ENCODE results near the gene CDPF1. TPM values are rescaled to one million over a fixed set of nuclear protein-coding genes. Genes with fewer than 3 reads are reported as not detected.
"Not testable (repeated sequence)": the region's sequence is repeated elsewhere in the genome, so short reads cannot be mapped to it uniquely, and the experiment has no call there.

Gene CDPF1
- total RNA-seq, 2 experiments from 2014 or later, result 9.5 to 11.2 TPM

GRCh38 chr22:46286941-46287872, 37.1 kb upstream of the CDPF1 start:
- ChIA-PET POLR2A (interaction anchor here (1.1 kb wide), 1 partner anchor 20 kb away, joined by 5 read pairs; the partner anchor contains the start of gene TTC38), CTCF (no interaction called here)

- ChIA-PET POLR2A (interaction anchor here (0.6 kb wide), 1 partner anchor 10 kb away, joined by 3 read pairs; no protein-coding TSS in a partner anchor), CTCF (interaction anchor here (0.7 to 1.2 kb wide), 2 partner anchors 35 to 280 kb away, joined by 3 read pairs; no protein-coding TSS in a partner anchor)
Measured at GRCh38 chr22:46286006-46286405, 35.9 kb upstream of the CDPF1 start.

GRCh38 chr22:46281866-46282678, 32.0 kb upstream of the CDPF1 start:
- POLR2A ChIA-PET, result no interaction called here
- CTCF ChIA-PET, result no interaction called here

GRCh38 chr22:46280999-46281623, 31.0 kb upstream of the CDPF1 start:
- CTCF ChIA-PET, result interaction anchor here (1.4 kb wide), 1 partner anchor 12 kb away, joined by 6 read pairs; no protein-coding TSS in a partner anchor

GRCh38 chr22:46280063-46280817, 30.1 kb upstream of the CDPF1 start:
- POLR2A ChIA-PET, result interaction anchor here (0.9 kb wide), 1 partner anchor 16 kb away, joined by 3 read pairs; no protein-coding TSS in a partner anchor
- CTCF ChIA-PET, result interaction anchor here (1.0 to 1.4 kb wide), 2 partner anchors 12 to 128 kb away, joined by 4 to 6 read pairs; no protein-coding TSS in a partner anchor

More at GRCh38 chr22:46280999-46281623, 31.0 kb upstream of the CDPF1 start:
- POLR2A ChIA-PET, result interaction anchor here (0.6 to 0.9 kb wide), 2 partner anchors 13 to 15 kb away, joined by 3 to 5 read pairs; no protein-coding TSS in a partner anchor

- POLR2A ChIA-PET, result no interaction called here
- CTCF ChIA-PET, result interaction anchor here (1.0 to 1.4 kb wide), 2 partner anchors 10 to 127 kb away, joined by 4 read pairs; no protein-coding TSS in a partner anchor
Measured at GRCh38 chr22:46278656-46279645, 28.9 kb upstream of the CDPF1 start.

GRCh38 chr22:46276563-46276962, 26.5 kb upstream of the CDPF1 start:
- ChIA-PET POLR2A (no interaction called here), CTCF (no interaction called here)

GRCh38 chr22:46275455-46276122, 25.5 kb upstream of the CDPF1 start:
- CTCF ChIA-PET, result no interaction called here
- POLR2A ChIA-PET, result no interaction called here

GRCh38 chr22:46274381-46274780, 24.3 kb upstream of the CDPF1 start:
- CTCF ChIA-PET, result no interaction called here
- POLR2A ChIA-PET, result no interaction called here

GRCh38 chr22:46273432-46274148, 23.5 kb upstream of the CDPF1 start:
- ChIA-PET POLR2A (no interaction called here), CTCF (no interaction called here)

GRCh38 chr22:46272762-46273431, 22.8 kb upstream of the CDPF1 start:
- CTCF ChIA-PET, result no interaction called here
- POLR2A ChIA-PET, result no interaction called here

GRCh38 chr22:46272196-46272595, 22.1 kb upstream of the CDPF1 start:
- POLR2A ChIA-PET, result no interaction called here
- CTCF ChIA-PET, result no interaction called here

- ChIA-PET CTCF (interaction anchor here (0.7 to 1.5 kb wide), 2 partner anchors 11 to 233 kb away, joined by 3 to 6 read pairs; no protein-coding TSS in a partner anchor), POLR2A (interaction anchor here (1.4 kb wide), 1 partner anchor 27 kb away, joined by 3 read pairs; the partner anchor contains the start of gene GTSE1)
Measured at GRCh38 chr22:46269564-46269963, 19.5 kb upstream of the CDPF1 start.

GRCh38 chr22:46267431-46268279, 17.6 kb upstream of the CDPF1 start, which contains the start of gene TTC38:
TSS of gene TTC38 (plus strand) at chr22:46268008. CDS start at chr22:46268040, 32 bp downstream.
- ChIA-PET POLR2A (interaction anchor here (0.6 to 1.3 kb wide), 3 partner anchors 20 to 146 kb away, joined by 3 to 5 read pairs (median 3); no protein-coding TSS in a partner anchor), CTCF (interaction anchor here (1.5 kb wide), 1 partner anchor 13 kb away, joined by 6 read pairs; no protein-coding TSS in a partner anchor)

- CTCF ChIA-PET, POLR2A ChIA-PET: not testable (repeated sequence)
Measured at GRCh38 chr22:46265627-46266026, 15.5 kb upstream of the CDPF1 start.

All from activated CD8-positive, alpha-beta memory T cell treated with anti-CD3 and anti-CD28 coated beads for 36 hours (primary cell).